H1 (cell line): Measurements from ENCODE around the gene CCDC71.

Experiments
- ATF3 ChIP-seq: IDR thresholded peaks from 2 replicates; pipeline ENCODE4 v1.6.1; 2011; ENCODE audit warnings: low read depth, mild to moderate bottlenecking, low read length; ENCODE audit not compliant: insufficient read depth
- CEBPB ChIP-seq: IDR thresholded peaks from 2 replicates; pipeline ENCODE4 v1.6.1; 2012; ENCODE audit warnings: low read depth, low read length
- CHD2 ChIP-seq: IDR thresholded peaks from 2 replicates; pipeline ENCODE4 v1.6.1; 2012; ENCODE audit warnings: low read length, improper control_type of control experiment
- CTCF ChIP-seq, 3 experiments: IDR thresholded peaks; 1 replicate in 2 of 3; 2 replicates in 1 of 3; pipeline versions ENCODE4 v1.5.1 to v1.6.1; 2011; ENCODE audit warnings: low read length in 3 of 3, mild to moderate bottlenecking in 3 of 3, inconsistent platforms in 2 of 3, low read depth in 1 of 3, moderate library complexity in 1 of 3; ENCODE audit not compliant: insufficient read depth in 1 of 3; ENCODE audit errors: control extremely low read depth in 1 of 3
- E2F6 ChIP-seq: IDR thresholded peaks from 2 replicates; pipeline ENCODE4 v1.6.1; 2012; ENCODE audit warnings: inconsistent platforms
- JUN ChIP-seq: IDR thresholded peaks from 2 replicates; pipeline ENCODE4 v1.6.1; 2011; ENCODE audit warnings: low read depth, mild to moderate bottlenecking, improper control_type of control experiment, low read length
- MAX ChIP-seq: IDR thresholded peaks from 2 replicates; pipeline ENCODE4 v1.6.1; 2012; ENCODE audit warnings: inconsistent platforms
- NANOG ChIP-seq: IDR thresholded peaks from 2 replicates; pipeline ENCODE4 v1.6.1; 2011; ENCODE audit warnings: low read length, low read depth, mild to moderate bottlenecking, inconsistent platforms; ENCODE audit not compliant: insufficient read depth, poor library complexity, severe bottlenecking
- POLR2A ChIP-seq, 2 experiments: IDR thresholded peaks; 1 replicate in 1 of 2; 2 replicates in 1 of 2; pipeline ENCODE4 v1.6.1; 2011; ENCODE audit warnings: low read depth in 2 of 2, low read length in 2 of 2, mild to moderate bottlenecking in 2 of 2; ENCODE audit errors: control extremely low read depth in 1 of 2
- POLR2AphosphoS5 ChIP-seq: IDR thresholded peaks from 2 replicates; pipeline ENCODE4 v1.6.1; 2011; ENCODE audit warnings: low read depth, low read length
- POU5F1 ChIP-seq: IDR thresholded peaks from 2 replicates; pipeline ENCODE4 v1.6.1; 2011; ENCODE audit warnings: low read depth, mild to moderate bottlenecking, low read length, moderate library complexity
- RAD21 ChIP-seq, 2 experiments: IDR thresholded peaks in 1 of 2; conservative IDR thresholded peaks in 1 of 2; 2 replicates each; pipeline ENCODE4 v1.6.1; 2011; ENCODE audit warnings: low read depth in 2 of 2, low read length in 2 of 2, improper control_type of control experiment in 1 of 2, inconsistent platforms in 1 of 2, mild to moderate bottlenecking in 1 of 2, moderate library complexity in 1 of 2
- TAF1 ChIP-seq: IDR thresholded peaks from 2 replicates; pipeline ENCODE4 v1.6.1; 2011; ENCODE audit warnings: mild to moderate bottlenecking, low read depth, low read length
- TCF12 ChIP-seq: IDR thresholded peaks from 2 replicates; pipeline ENCODE4 v1.6.1; 2011; ENCODE audit warnings: low read depth, mild to moderate bottlenecking, low read length

- TF ChIP-seq POLR2AphosphoS5 (no peak), CTCF (IDR thresholded peaks at IDR 0.05; ENCODE audit: control extremely low read depth in 1 of 3, insufficient read depth in 1 of 3, low read depth in 1 of 3, low read length in 3 of 3) (no peak), RAD21 (IDR thresholded peaks at IDR 0.05 in 1 of 2, conservative IDR thresholded peaks at IDR 0.05 in 1 of 2; ENCODE audit: low read depth in 2 of 2, low read length in 2 of 2) (no peak), POU5F1 (no peak), CEBPB (no peak), JUN (no peak), TAF1 (no peak), CHD2 (no peak), NANOG (no peak), ATF3 (no peak), E2F6 (no peak), TCF12 (no peak), MAX (no peak), POLR2A (IDR thresholded peaks at IDR 0.05; ENCODE audit: control extremely low read depth in 1 of 2, low read depth in 2 of 2, low read length in 2 of 2) (no peak)
Observed at GRCh38 chr3:49148159-49148558, 18.0 kb downstream of the CCDC71 start.
